HCT116 (cell line): ENCODE results near the gene RGSL1. TPM values are rescaled to one million over a fixed set of nuclear protein-coding genes. Genes with fewer than 3 reads are reported as not detected.

ENCODE experiments used
- ATAC-seq: fragments of 200-7000 bp; cut with Tn5 transposase; 2 replicates; pipeline ENCODE4 v1.9.1; 2020; ENCODE audit warnings: mild to moderate bottlenecking, moderate library complexity
- BruUV-seq: library from RNA; stranded (reverse); fragments of 400-500 nt; replicated peaks from 2 replicates; lab custom pipeline; 2021; lab: Mats Ljungman, UMichigan
- CTCF ChIA-PET: fragments of 300-600 bp; sonication (Branson Sonifier 250); formaldehyde crosslinking; loops from one replicate; lab custom pipeline; 2021; ENCODE audit warnings: antibody characterized with exemption; lab: Charles Lee
- POLR2A ChIA-PET: fragments of 300-600, 350-600 bp; sonication (Branson Sonifier 250); formaldehyde crosslinking; loops from one replicate; lab custom pipeline; 2021; ENCODE audit warnings: antibody characterized with exemption; lab: Charles Lee
- RAD21 ChIA-PET, 2 experiments: fragments of 300-600 bp; sonication (Branson Sonifier 250); formaldehyde crosslinking; loops; one replicate each; lab custom pipeline; 2023; ENCODE audit warnings: low total read pairs in 2 of 2; ENCODE audit not compliant: uncharacterized antibody in 2 of 2, unreplicated experiment in 2 of 2, low non-redundant PET in 1 of 2; lab: Charles Lee
- DNase-seq: peaks from one replicate; pipeline ENCODE4 v3.0.0-alpha.2; 2010; ENCODE audit warnings: low read depth, low spot score
- H2AFZ ChIP-seq: fragments of 200-600 bp; shearing (Covaris generic), sonication (generic); 2 replicates; pipeline ENCODE4 v1.6.1; 2017; ENCODE audit warnings: low read depth, mixed run types, mixed read lengths, antibody characterized with exemption, low read length; ENCODE audit not compliant: poor library complexity, severe bottlenecking
- H3K27ac ChIP-seq: 2 replicates; pipeline ENCODE4 v1.5.1; 2012; ENCODE audit warnings: low read depth, low read length
- H3K27me3 ChIP-seq: fragments of 200-600 bp; sonication (generic); 2 replicates; pipeline ENCODE4 v1.6.1; 2016; ENCODE audit warnings: mixed run types, low read length, mixed read lengths; ENCODE audit not compliant: insufficient read depth
- H3K36me3 ChIP-seq, 2 experiments: fragments of 200-500 bp in 1 of 2; fragments of 200-600 bp in 1 of 2; sonication (Bioruptor generic) in 1 of 2; sonication (generic) in 1 of 2; 2 replicates each; pipeline versions ENCODE4 v1.5.1 to v1.6.1; 2014 to 2016; ENCODE audit warnings: low read length in 2 of 2, inconsistent platforms in 1 of 2, mixed read lengths in 1 of 2, mixed run types in 1 of 2; ENCODE audit not compliant: insufficient read depth in 2 of 2, control insufficient read depth in 1 of 2
- H3K4me1 ChIP-seq, 2 experiments: fragments of 200-600 bp in 1 of 2; sonication (generic) in 1 of 2; 2 replicates each; pipeline versions ENCODE4 v1.5.1 to v1.6.1; 2012 to 2017; ENCODE audit warnings: low read length in 2 of 2, inconsistent platforms in 1 of 2, mild to moderate bottlenecking in 1 of 2, mixed read lengths in 1 of 2, mixed run types in 1 of 2, moderate library complexity in 1 of 2; ENCODE audit not compliant: insufficient read depth in 2 of 2, control insufficient read depth in 1 of 2
- H3K4me2 ChIP-seq: fragments of 200-600 bp; sonication (generic); 2 replicates; pipeline ENCODE4 v1.6.1; 2017; ENCODE audit warnings: mixed run types, low read length, mixed read lengths
- H3K4me3 ChIP-seq, 2 experiments: fragments of 200-600 bp in 1 of 2; sonication (generic) in 1 of 2; replicated peaks in 1 of 2; 2 replicates each; pipeline ENCODE4 v1.5.1; 2011 to 2016; ENCODE audit warnings: low read length in 2 of 2, control low read depth in 1 of 2, low read depth in 1 of 2, mild to moderate bottlenecking in 1 of 2, mixed read lengths in 1 of 2, mixed run types in 1 of 2
- H3K79me2 ChIP-seq: fragments of 200-600 bp; sonication (generic); 2 replicates; pipeline ENCODE4 v1.6.1; 2017; ENCODE audit warnings: mild to moderate bottlenecking, mixed run types, low read length, moderate library complexity, mixed read lengths; ENCODE audit not compliant: insufficient read depth
- H3K9ac ChIP-seq: fragments of 200-600 bp; sonication (generic); 2 replicates; pipeline ENCODE4 v1.6.1; 2016; ENCODE audit warnings: low read length, mixed read lengths
- H3K9me2 ChIP-seq: fragments of 200-600 bp; sonication (generic), shearing (Covaris generic); 2 replicates; pipeline ENCODE4 v1.6.1; 2017; ENCODE audit warnings: mixed run types, mild to moderate bottlenecking, moderate library complexity; ENCODE audit not compliant: insufficient read depth
- H3K9me3 ChIP-seq, 2 experiments: fragments of 200-500 bp in 1 of 2; fragments of 200-600 bp in 1 of 2; sonication (Bioruptor generic) in 1 of 2; sonication (generic) in 1 of 2; 2 replicates each; pipeline ENCODE4 v1.6.1; 2014 to 2017; ENCODE audit warnings: low read length in 2 of 2, mixed read lengths in 2 of 2, inconsistent platforms in 1 of 2, low read depth in 1 of 2, mild to moderate bottlenecking in 1 of 2, mixed run types in 1 of 2, moderate library complexity in 1 of 2; ENCODE audit not compliant: control insufficient read depth in 1 of 2, insufficient read depth in 1 of 2
- H4K20me1 ChIP-seq: fragments of 200-600 bp; sonication (generic), shearing (Covaris generic); 2 replicates; pipeline ENCODE4 v1.6.1; 2017; ENCODE audit warnings: mixed run types, mild to moderate bottlenecking, moderate library complexity; ENCODE audit not compliant: insufficient read depth
- ATF3 ChIP-seq: IDR thresholded peaks from 2 replicates; pipeline ENCODE4 v1.6.1; 2012
- CBX3 ChIP-seq: IDR thresholded peaks from 2 replicates; pipeline ENCODE4 v1.6.1; 2012; ENCODE audit warnings: low read depth
- CEBPB ChIP-seq: IDR thresholded peaks from 2 replicates; pipeline ENCODE4 v1.6.1; 2012; ENCODE audit warnings: low read depth
- CTCF ChIP-seq, 3 experiments: fragments of 200-600 bp in 1 of 3; sonication (generic) in 1 of 3; IDR thresholded peaks in 2 of 3; conservative IDR thresholded peaks in 1 of 3; 2 replicates each; pipeline ENCODE4 v1.5.1; 2012 to 2017; ENCODE audit warnings: low read depth in 2 of 3, low read length in 2 of 3, antibody characterized with exemption in 1 of 3, borderline replicate concordance in 1 of 3, control low read depth in 1 of 3, mild to moderate bottlenecking in 1 of 3, mixed read lengths in 1 of 3, mixed run types in 1 of 3, moderate library complexity in 1 of 3; ENCODE audit not compliant: insufficient read depth in 1 of 3
- EGR1 ChIP-seq: IDR thresholded peaks from 2 replicates; pipeline ENCODE4 v1.6.1; 2012; ENCODE audit warnings: low read depth
- ELF1 ChIP-seq: IDR thresholded peaks from 2 replicates; pipeline ENCODE4 v1.6.1; 2012; ENCODE audit warnings: low read depth, borderline replicate concordance
- EZH2phosphoT487 ChIP-seq: fragments of 200-600 bp; IDR thresholded peaks from 2 replicates; pipeline ENCODE4 v1.6.1; 2018; ENCODE audit warnings: antibody characterized with exemption, borderline replicate concordance
- JUND ChIP-seq: IDR thresholded peaks from 2 replicates; pipeline ENCODE4 v1.6.1; 2012
- RAD21 ChIP-seq: IDR thresholded peaks from 2 replicates; pipeline ENCODE4 v1.6.1; 2012; ENCODE audit warnings: low read depth, mild to moderate bottlenecking
- REST ChIP-seq: IDR thresholded peaks from 2 replicates; pipeline ENCODE4 v1.6.1; 2012; ENCODE audit warnings: low read depth
- SP1 ChIP-seq: IDR thresholded peaks from 2 replicates; pipeline ENCODE4 v1.6.1; 2012; ENCODE audit warnings: low read depth
- ZNF274 ChIP-seq: fragments of 200-500 bp; sonication (Bioruptor generic); IDR thresholded peaks from 2 replicates; pipeline ENCODE4 v1.6.1; 2014; ENCODE audit warnings: mild to moderate bottlenecking, low read depth, low read length, inconsistent platforms
- intact Hi-C: fragments of 100-400 bp; cut with micrococcal nuclease; formaldehyde crosslinking; loops from 2 replicates; pipeline ENCODE4 v1.10.0; 2022
- total RNA-seq: library from RNA; stranded (reverse); gene quantifications from one replicate; pipeline ENCODE4 v1.2.1, GENCODE V29; 2021; ENCODE audit not compliant: unreplicated experiment

The RGSL1 gene
- total RNA-seq, 1 experiment from 2014 or later: not detected

DNA sequence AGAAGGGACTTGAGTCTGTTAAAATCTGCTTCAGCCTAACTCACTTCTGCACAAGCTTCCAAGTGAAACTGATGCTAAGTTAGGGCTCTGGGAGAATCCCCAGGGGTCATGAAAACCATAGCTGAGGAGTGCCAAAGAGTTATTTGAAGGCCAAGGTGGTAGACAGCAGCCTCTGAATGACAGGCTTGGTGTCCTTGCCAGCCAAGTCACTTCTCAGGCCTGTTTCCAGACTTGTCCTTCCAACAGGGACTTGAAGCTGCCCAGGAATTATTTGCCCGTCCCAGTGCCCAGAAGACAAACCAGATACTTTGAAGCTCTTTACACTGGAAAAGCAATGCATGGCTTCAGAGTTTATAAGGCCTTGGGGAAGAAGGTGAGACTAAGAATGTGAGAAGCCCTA, 105.5 kb downstream of the RGSL1 start:
- Histone ChIP-seq H2AFZ (no peak overlapping the region), H3K4me3 (no peak overlapping the region), H3K9ac (no peak overlapping the region), H3K27ac (no peak overlapping the region), H3K9me2 (no peaks in the 10 kb centered on the region), H4K20me1 (no peaks in the 10 kb centered on the region), H3K36me3 (no peaks in the 10 kb centered on the region), H3K4me2 (no peak overlapping the region), H3K9me3 (no peaks in the 10 kb centered on the region), H3K27me3 (no peaks in the 10 kb centered on the region), H3K79me2 (no peaks in the 10 kb centered on the region), H3K4me1 (no peaks in the 10 kb centered on the region)
- BruUV-seq: no TSS peak
- ChIA-PET POLR2A (no interaction called here), CTCF (no interaction called here), RAD21 (no interaction called here)
- TF ChIP-seq EZH2phosphoT487 (no peak), RAD21 (no peak), ZNF274 (no peak), ATF3 (no peak), REST (no peak)
- ATAC-seq (no peak), DNase-seq (no peak)
- intact Hi-C loops: no loop called here

GRCh38 chr1:182556279-182556678, 106.3 kb downstream of the RGSL1 start:
- H3K4me1 ChIP-seq: no peaks in the 10 kb centered on the region

More at GRCh38 chr1:182556279-182556678, 106.3 kb downstream of the RGSL1 start:
- ATAC-seq (no peak), DNase-seq (no peak)
- Histone ChIP-seq H3K4me3 (no peak overlapping the region), H3K9me3 (no peaks in the 10 kb centered on the region), H4K20me1 (no peaks in the 10 kb centered on the region), H3K27ac (no peak overlapping the region), H3K9ac (no peak overlapping the region), H3K4me2 (no peak overlapping the region), H3K27me3 (no peaks in the 10 kb centered on the region), H3K9me2 (no peaks in the 10 kb centered on the region), H3K79me2 (no peaks in the 10 kb centered on the region), H3K36me3 (no peaks in the 10 kb centered on the region), H2AFZ (no peak overlapping the region)
- ChIA-PET CTCF (no interaction called here), RAD21 (no interaction called here), POLR2A (no interaction called here)
- BruUV-seq: no TSS peak
- TF ChIP-seq CBX3: no peak
- no peak for TF ChIP-seq CEBPB
- no peak for TF ChIP-seq EZH2phosphoT487
- TF ChIP-seq RAD21: no peak
- TF ChIP-seq JUND: no peak
- TF ChIP-seq ATF3: no peak
- no peak for TF ChIP-seq CTCF (IDR thresholded peaks at IDR 0.05 in 2 of 3, conservative IDR thresholded peaks at IDR 0.05 in 1 of 3; ENCODE audit: borderline replicate concordance in 1 of 3, insufficient read depth in 1 of 3, low read depth in 2 of 3, low read length in 2 of 3)
- no peak for TF ChIP-seq EGR1
- no peak for TF ChIP-seq SP1
- TF ChIP-seq ELF1: no peak
- no peak for TF ChIP-seq ZNF274
- intact Hi-C loops: no loop called here
